Head of caudate nucleus (tissue), 42 donors: ENCODE results near the gene ZFP30.
"Not testable (repeated sequence)": the region's sequence is repeated elsewhere in the genome, so short reads cannot be mapped to it uniquely, and the experiment has no call there.

Experiments used
- DNase-seq, 42 donors: peaks; one replicate each; pipeline versions ENCODE4 v3.0.0 to v3.0.0-alpha.2; 2020 to 2021; ENCODE audit warnings: mixed read lengths in 7 of 42
- intact Hi-C: fragments of 100-400 bp; cut with DNase I; formaldehyde crosslinking; loops from one replicate; pipeline ENCODE4 v1.15.0; 2022

The ZFP30 gene

GRCh38 chr19:37655301-37655688, at the start of gene ZFP30:
TSS of gene ZFP30 (minus strand) at chr19:37655465. CDS start at chr19:37647822, 7,643 bp downstream.
- intact Hi-C loops = no loop called here
- peak; percentile 84 to 99 (median 96) for DNase-seq

GRCh38 chr19:37699057-37699456, 43.8 kb upstream of the ZFP30 start:
- intact Hi-C loops = no loop called here
- no peak for DNase-seq

- intact Hi-C loops = no loop called here
- DNase-seq = no peak
Measured at GRCh38 chr19:37698216-37698615, 43.0 kb upstream of the ZFP30 start.

- intact Hi-C loops = no loop called here
- no peak for DNase-seq
Measured at GRCh38 chr19:37695144-37695899, 40.1 kb upstream of the ZFP30 start.

- DNase-seq = peak in 31 of 42 donors; percentile 13 to 77 (median 39)
- intact Hi-C loops = no loop called here
Measured at GRCh38 chr19:37692956-37693620, 37.8 kb upstream of the ZFP30 start.

GRCh38 chr19:37691881-37692504, 36.7 kb upstream of the ZFP30 start:
- intact Hi-C loops = no loop called here
- DNase-seq = peak; percentile 83 to 96 (median 92)

- intact Hi-C loops = no loop called here
- DNase-seq = no peak
Measured at GRCh38 chr19:37683520-37683919, 28.3 kb upstream of the ZFP30 start.

GRCh38 chr19:37669450-37669914, 14.2 kb upstream of the ZFP30 start:
- intact Hi-C loops = no loop called here

GRCh38 chr19:37657157-37657556, 1.9 kb upstream of the ZFP30 start:
- intact Hi-C loops, DNase-seq: not testable (repeated sequence)

More at GRCh38 chr19:37669450-37669914, 14.2 kb upstream of the ZFP30 start:
- no peak for DNase-seq

GRCh38 chr19:37655689-37656371, 565 bp upstream of the ZFP30 start:
- peak; percentile 58 to 94 (median 89) for DNase-seq
- intact Hi-C loops = no loop called here

- intact Hi-C loops = no loop called here
- DNase-seq = peak in 38 of 42 donors; percentile 1 to 75 (median 34)
Measured at GRCh38 chr19:37654629-37655300, 500 bp downstream of the ZFP30 start.

- intact Hi-C loops = no loop called here
- DNase-seq = no peak
Measured at GRCh38 chr19:37654118-37654517, 1.1 kb downstream of the ZFP30 start.

- DNase-seq = no peak
- intact Hi-C loops = no loop called here
Measured at GRCh38 chr19:37635076-37636056, 19.9 kb downstream of the ZFP30 start.

GRCh38 chr19:37594982-37595382, 60.3 kb downstream of the ZFP30 start:
- intact Hi-C loops = no loop called here
- DNase-seq = peak; percentile 24 to 79 (median 60)

GRCh38 chr19:37594304-37594981, 60.8 kb downstream of the ZFP30 start, which contains the start of the genes ZNF540 and ZNF571:
TSS of gene ZNF540 (plus strand) at chr19:37594876. CDS start at chr19:37598448, 3,572 bp downstream.
TSS of gene ZNF571 (minus strand) at chr19:37594792. CDS start at chr19:37586676, 8,116 bp downstream.
- peak; percentile 91 to 98 (median 96) for DNase-seq
- intact Hi-C loops = no loop called here

- intact Hi-C loops = no loop called here
- DNase-seq = no peak
Measured at GRCh38 chr19:37593996-37594303, 61.3 kb downstream of the ZFP30 start.

- intact Hi-C loops = no loop called here
- DNase-seq = no peak
Measured at GRCh38 chr19:37583340-37583739, 71.9 kb downstream of the ZFP30 start.
